ENCODE data around the gene HAPSTR1. TPM values are rescaled to one million over a fixed set of nuclear protein-coding genes. Genes with fewer than 3 reads are reported as not detected.

HAPSTR1 gene
- total and polyA plus RNA-seq, 2 of the 8 experiments (the other 6 are each of a cell fraction or from before 2014, with no cell fraction given): 11.9 to 66.1 TPM

- Histone ChIP-seq H3K27ac (ENCODE audit: low read depth, low read length) (no peak overlapping the region), H2AK5ac (ENCODE audit: low read depth, low read length) (no peak overlapping the region), H4K20me1 (replicated peaks in 1 of 2; ENCODE audit: control insufficient read depth in 1 of 2, insufficient read depth in 2 of 2, low read length in 2 of 2) (peaks cover 25 to 29% of the 10 kb centered on the region in 2 experiments), H3K23ac (ENCODE audit: insufficient read length) (no peak overlapping the region), H3K79me2 (ENCODE audit: control insufficient read depth in 1 of 2, insufficient read depth in 2 of 2, low read length in 2 of 2) (peaks cover 54 to 73% of the 10 kb centered on the region in 2 experiments), H3K4ac (replicated peaks; ENCODE audit: insufficient read length, low read depth, low read length) (no peak overlapping the region), H2BK12ac (ENCODE audit: low read depth, low read length) (no peak overlapping the region), H3K23me2 (ENCODE audit: low read depth, low read length) (peaks cover 13% of the 10 kb centered on the region), H2AFZ (ENCODE audit: low read length) (no peak overlapping the region), H2BK15ac (ENCODE audit: low read length) (no peak overlapping the region), H3K18ac (ENCODE audit: extremely low read depth, low read length) (no peak overlapping the region), H4K8ac (ENCODE audit: extremely low read depth, insufficient read depth, low read length) (no peak overlapping the region), H3K79me1 (ENCODE audit: low read depth, low read length) (no peaks in the 10 kb centered on the region; the same call in 1 of the 2 replicates), H2BK120ac (replicated peaks; ENCODE audit: low read depth, low read length) (no peak overlapping the region), H3K9me3 (ENCODE audit: insufficient read depth in 2 of 2, low read depth in 1 of 2, low read length in 1 of 2) (no peaks in the 10 kb centered on the region), H3K4me3 (ENCODE audit: extremely low read depth in 1 of 4, insufficient read depth in 2 of 4, low read depth in 3 of 4, low read length in 4 of 4) (peak overlapping the region; percentile 85 to 97 (median 95); a peak in 7 of 8 replicates), H3K4me2 (ENCODE audit: insufficient read depth in 1 of 2, low read depth in 2 of 2, low read length in 2 of 2) (peak overlapping the region; percentile 94 to 95), H3K36me3 (ENCODE audit: control insufficient read depth in 2 of 4, insufficient read depth in 4 of 4, low read length in 3 of 4) (peaks cover 3 to 40% (median 7%) of the 10 kb centered on the region in 4 experiments; a peak in 5 of 8 replicates), H2BK5ac (ENCODE audit: low read depth, low read length) (no peak overlapping the region), H3K9ac (replicated peaks in 1 of 4; ENCODE audit: extremely low read depth in 1 of 4, low read depth in 3 of 4, low read length in 3 of 4) (no peak overlapping the region), H4K5ac (ENCODE audit: insufficient read length, low read depth, low read length) (no peak overlapping the region), H3K27me3 (replicated peaks in 1 of 4; ENCODE audit: control insufficient read depth in 3 of 4, extremely low read depth in 1 of 4, insufficient read depth in 3 of 4, low read length in 3 of 4) (no peaks in the 10 kb centered on the region), H3K56ac (replicated peaks; ENCODE audit: insufficient read length, low read depth, low read length) (no peak overlapping the region), H3K14ac (ENCODE audit: insufficient read length) (no peak overlapping the region), H2BK20ac (ENCODE audit: low read length) (no peak overlapping the region), H3K4me1 (replicated peaks in 1 of 4; ENCODE audit: control insufficient read depth in 3 of 4, insufficient read depth in 4 of 4, low read length in 3 of 4) (peaks cover 0 to 11% (median 6%) of the 10 kb centered on the region in 4 experiments; a peak in 5 of 7 replicates), H4K91ac (replicated peaks; ENCODE audit: insufficient read length, low read length) (no peak overlapping the region)
- 62% methylated on average over 8 of the region's 8 CpGs; no CpG with 5 or more reads in 1 of the 2 experiments for WGBS, 2 experiments (ENCODE audit: extremely low coverage in 1 of 2, insufficient coverage in 1 of 2, insufficient read length in 1 of 2, insufficient replicate concordance in 2 of 2, low coverage in 1 of 2, low lambda C conversion rate in 2 of 2, missing lambda C conversion rate in 1 of 2)
- ChIA-PET POLR2A (ENCODE audit: partially characterized antibody) (interaction anchor here (0.7 to 9.2 kb wide), 11 partner anchors 8 to 189 kb away, joined by 3 to 94 read pairs (median 18); no protein-coding TSS in a partner anchor), CTCF (ENCODE audit: partially characterized antibody) (interaction anchor here (0.7 kb wide), 1 partner anchor 17 kb away, joined by 4 read pairs; no protein-coding TSS in a partner anchor)
- DNase-seq (ENCODE audit: low read depth in 1 of 2, low spot score in 2 of 2): no peak
- TF ChIP-seq CTBP2 (IDR thresholded peaks at IDR 0.05; ENCODE audit: borderline replicate concordance, insufficient read depth, insufficient read length, low read length): no peak
- no peak for TF ChIP-seq EZH2 (IDR thresholded peaks at IDR 0.05; ENCODE audit: low read depth, low read length, severe bottlenecking)
- TF ChIP-seq SP2 (IDR thresholded peaks at IDR 0.05; ENCODE audit: low read length): no peak
- no peak for FAIRE-seq
These were observed 2.8 kb downstream of the HAPSTR1 start for GRCh38 chr16:9094011-9094846.

All from H1 (cell line).